Left renal pelvis (tissue), 4 donors: ENCODE data around the gene KLHL3. TPM values are rescaled to one million over a fixed set of nuclear protein-coding genes. Genes with fewer than 3 reads are reported as not detected.

Source experiments
- DNase-seq, 4 donors: peaks; one replicate each; pipeline ENCODE4 v3.0.0-alpha.2; 2013; ENCODE audit warnings: low read depth in 4 of 4, low spot score in 3 of 4
- polyA plus RNA-seq, 4 donors: library from polyadenylated mRNA; unstranded; fragments of 120-200 nt; gene quantifications; one replicate each; pipeline ENCODE4 v1.2.1, GENCODE V29; 2013; ENCODE audit not compliant: insufficient read length in 4 of 4

The KLHL3 gene
- polyA plus RNA-seq, 4 donors: 9.0 to 24.0 (median 15.6) TPM

GRCh38 chr5:137594717-137595116 lies 141.2 kb downstream of the KLHL3 start:
- DNase-seq: no peak

- no peak for DNase-seq
Measured at GRCh38 chr5:137592317-137592716, 143.6 kb downstream of the KLHL3 start.

GRCh38 chr5:137589185-137589584 lies 146.7 kb downstream of the KLHL3 start:
- no peak for DNase-seq

- DNase-seq: no peak
Measured at GRCh38 chr5:137587919-137588318, 148.0 kb downstream of the KLHL3 start.

- DNase-seq: no peak
Measured at GRCh38 chr5:137584262-137584661, 151.6 kb downstream of the KLHL3 start.

GRCh38 chr5:137583129-137583528 lies 152.8 kb downstream of the KLHL3 start:
- no peak for DNase-seq

- no peak for DNase-seq
Measured at GRCh38 chr5:137582218-137582617, 153.7 kb downstream of the KLHL3 start.

- DNase-seq: no peak
Measured at GRCh38 chr5:137581776-137582175, 154.1 kb downstream of the KLHL3 start.

GRCh38 chr5:137580030-137580429 lies 155.9 kb downstream of the KLHL3 start:
- DNase-seq: no peak

GRCh38 chr5:137575847-137576246 lies 160.0 kb downstream of the KLHL3 start:
- DNase-seq: no peak

- no peak for DNase-seq
Measured at GRCh38 chr5:137575211-137575610, 160.7 kb downstream of the KLHL3 start.

- DNase-seq: no peak
Measured at GRCh38 chr5:137573376-137573775, 162.5 kb downstream of the KLHL3 start.

GRCh38 chr5:137572042-137572695 lies 163.7 kb downstream of the KLHL3 start:
- no peak for DNase-seq

GRCh38 chr5:137570070-137570469 lies 165.8 kb downstream of the KLHL3 start:
- no peak for DNase-seq

Other genes starting within 250 kb of the KLHL3 start
- 10 to 100 TPM in 3 of 4 donors, 1 to 10 TPM in 1; 5.9 to 39.6 (median 14.2) TPM for gene SPOCK1, start 236.8 kb downstream of the KLHL3 start, polyA plus RNA-seq
- gene HNRNPA0, start 18.3 kb upstream of the KLHL3 start, polyA plus RNA-seq: 10 to 100 TPM; 69.1 to 76.1 (median 72.7) TPM
- 1 to 10 TPM; 1.3 to 2.2 (median 1.4) TPM for gene MYOT, start 131.8 kb upstream of the KLHL3 start, polyA plus RNA-seq
- gene PKD2L2, start 153.4 kb upstream of the KLHL3 start, polyA plus RNA-seq: under 1 TPM; 0.20 to 0.50 (median 0.37) TPM